ENCODE measurements around the gene ARL2BP.

GRCh38 chr16:57256601-57257395, 11.7 kb downstream of the ARL2BP start:
- TF ChIP-seq KLF6 (CRISPR knock-in tag; IDR thresholded peaks at IDR 0.05) (no peak), HNF1B (CRISPR knock-in tag; IDR thresholded peaks at IDR 0.05) (no peak)
- TF ChIP-seq, protein P1, sequence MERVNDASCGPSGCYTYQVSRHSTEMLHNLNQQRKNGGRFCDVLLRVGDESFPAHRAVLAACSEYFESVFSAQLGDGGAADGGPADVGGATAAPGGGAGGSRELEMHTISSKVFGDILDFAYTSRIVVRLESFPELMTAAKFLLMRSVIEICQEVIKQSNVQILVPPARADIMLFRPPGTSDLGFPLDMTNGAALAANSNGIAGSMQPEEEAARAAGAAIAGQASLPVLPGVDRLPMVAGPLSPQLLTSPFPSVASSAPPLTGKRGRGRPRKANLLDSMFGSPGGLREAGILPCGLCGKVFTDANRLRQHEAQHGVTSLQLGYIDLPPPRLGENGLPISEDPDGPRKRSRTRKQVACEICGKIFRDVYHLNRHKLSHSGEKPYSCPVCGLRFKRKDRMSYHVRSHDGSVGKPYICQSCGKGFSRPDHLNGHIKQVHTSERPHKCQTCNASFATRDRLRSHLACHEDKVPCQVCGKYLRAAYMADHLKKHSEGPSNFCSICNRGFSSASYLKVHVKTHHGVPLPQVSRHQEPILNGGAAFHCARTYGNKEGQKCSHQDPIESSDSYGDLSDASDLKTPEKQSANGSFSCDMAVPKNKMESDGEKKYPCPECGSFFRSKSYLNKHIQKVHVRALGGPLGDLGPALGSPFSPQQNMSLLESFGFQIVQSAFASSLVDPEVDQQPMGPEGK (CRISPR knock-in tag; IDR thresholded peaks at IDR 0.05), result no peak
